ENCODE results near the gene TLX1.

GRCh38 chr10:101110856-101111523, 20.1 kb upstream of the TLX1 start:
- TF ChIP-seq POLR2A (IDR thresholded peaks at IDR 0.05; ENCODE audit: low read length), result no peak
- TF ChIP-seq GATA1 (IDR thresholded peaks at IDR 0.05; ENCODE audit: low read depth, low read length), result no peak

Measured in erythroblast (primary cell).